IMR-90 (cell line): Measurements from ENCODE around the gene ID3.

Source experiments
- CEBPB ChIP-seq: IDR thresholded peaks from 2 replicates; pipeline ENCODE4 v1.6.1; 2012; ENCODE audit warnings: low read depth, low read length, improper control_type of control experiment
- MAFK ChIP-seq: IDR thresholded peaks from 2 replicates; pipeline ENCODE4 v1.6.1; 2012; ENCODE audit warnings: low read depth, low read length, improper control_type of control experiment
- MXI1 ChIP-seq: IDR thresholded peaks from 2 replicates; pipeline ENCODE4 v1.6.1; 2012; ENCODE audit warnings: low read depth, mild to moderate bottlenecking, low read length, moderate library complexity, borderline replicate concordance
- POLR2A ChIP-seq: IDR thresholded peaks from 2 replicates; pipeline ENCODE4 v1.6.1; 2012; ENCODE audit warnings: mild to moderate bottlenecking, low read depth, low read length
- RAD21 ChIP-seq: IDR thresholded peaks from 2 replicates; pipeline ENCODE4 v1.6.1; 2012; ENCODE audit warnings: low read length, improper control_type of control experiment
- RFX5 ChIP-seq: IDR thresholded peaks from 2 replicates; pipeline ENCODE4 v1.8.0; 2012; ENCODE audit warnings: low read depth, mild to moderate bottlenecking, low read length, moderate library complexity
- SMC3 ChIP-seq: fragments of 150-350 bp; IDR thresholded peaks from 2 replicates; pipeline ENCODE4 v1.6.1; 2016; ENCODE audit warnings: low read depth, mild to moderate bottlenecking, antibody characterized with exemption, low read length, moderate library complexity
- TF ChIP-seq, protein P1 (sequence below): conservative IDR thresholded peaks from 2 replicates; pipeline ENCODE4 v1.5.1; 2012; ENCODE audit warnings: mild to moderate bottlenecking, low read depth, low read length, improper control_type of control experiment

DNA sequence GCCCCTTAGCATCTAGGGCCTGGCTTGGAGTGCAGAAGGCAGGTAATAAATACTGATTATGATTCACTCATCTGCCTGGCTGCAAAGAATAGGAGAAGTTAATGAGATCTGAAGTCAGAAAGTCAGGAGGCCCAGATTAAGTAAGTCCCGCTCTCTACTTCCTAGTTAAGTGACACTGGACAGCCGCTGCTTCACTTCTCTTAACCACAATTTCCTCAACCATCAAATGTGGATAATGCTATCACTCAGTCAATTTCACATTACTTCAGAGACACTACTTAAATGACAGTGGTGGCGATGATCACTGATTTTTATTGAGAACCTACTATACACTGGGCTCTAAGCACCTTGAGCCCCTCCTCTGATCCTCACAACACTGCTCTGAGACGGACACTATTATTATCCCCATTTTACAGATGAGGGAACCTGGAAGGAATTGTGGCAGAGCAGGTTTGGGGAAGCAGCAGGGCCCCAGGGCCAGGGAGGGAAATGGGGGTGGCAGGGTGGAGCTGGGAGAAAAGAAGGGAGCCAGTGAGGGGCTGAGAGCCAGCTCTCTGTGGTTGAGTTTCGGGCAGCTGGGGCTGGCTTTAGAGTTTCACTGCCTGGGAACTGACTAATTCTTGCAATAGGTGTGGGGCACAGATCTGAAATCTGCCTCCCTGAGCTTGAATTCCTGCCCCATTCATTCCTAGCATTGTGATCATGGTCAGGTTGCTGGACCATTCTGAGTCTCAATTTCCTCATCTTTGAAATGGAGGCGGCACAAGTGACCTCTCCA is 25.9 kb downstream of the ID3 start:
- TF ChIP-seq POLR2A: no peak
- TF ChIP-seq, protein P1, sequence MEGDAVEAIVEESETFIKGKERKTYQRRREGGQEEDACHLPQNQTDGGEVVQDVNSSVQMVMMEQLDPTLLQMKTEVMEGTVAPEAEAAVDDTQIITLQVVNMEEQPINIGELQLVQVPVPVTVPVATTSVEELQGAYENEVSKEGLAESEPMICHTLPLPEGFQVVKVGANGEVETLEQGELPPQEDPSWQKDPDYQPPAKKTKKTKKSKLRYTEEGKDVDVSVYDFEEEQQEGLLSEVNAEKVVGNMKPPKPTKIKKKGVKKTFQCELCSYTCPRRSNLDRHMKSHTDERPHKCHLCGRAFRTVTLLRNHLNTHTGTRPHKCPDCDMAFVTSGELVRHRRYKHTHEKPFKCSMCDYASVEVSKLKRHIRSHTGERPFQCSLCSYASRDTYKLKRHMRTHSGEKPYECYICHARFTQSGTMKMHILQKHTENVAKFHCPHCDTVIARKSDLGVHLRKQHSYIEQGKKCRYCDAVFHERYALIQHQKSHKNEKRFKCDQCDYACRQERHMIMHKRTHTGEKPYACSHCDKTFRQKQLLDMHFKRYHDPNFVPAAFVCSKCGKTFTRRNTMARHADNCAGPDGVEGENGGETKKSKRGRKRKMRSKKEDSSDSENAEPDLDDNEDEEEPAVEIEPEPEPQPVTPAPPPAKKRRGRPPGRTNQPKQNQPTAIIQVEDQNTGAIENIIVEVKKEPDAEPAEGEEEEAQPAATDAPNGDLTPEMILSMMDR: no peak
- no peak for TF ChIP-seq CEBPB
- no peak for TF ChIP-seq MXI1
- no peak for TF ChIP-seq SMC3
- no peak for TF ChIP-seq MAFK
- no peak for TF ChIP-seq RAD21
- no peak for TF ChIP-seq RFX5
